Fibroblast of villous mesenchyme (primary cell): ENCODE results near the gene TLR8. TPM values are rescaled to one million over a fixed set of nuclear protein-coding genes. Genes with fewer than 3 reads are reported as not detected.

Experiments
- DNase-seq: peaks from one replicate; pipeline ENCODE4 v3.0.0-alpha.2; 2010; ENCODE audit warnings: low read depth
- H3K4me3 ChIP-seq: 2 replicates; pipeline ENCODE4 v1.5.1; 2011; ENCODE audit warnings: low read depth, mild to moderate bottlenecking, low read length
- total RNA-seq: library from RNA; depleted of rRNA; stranded (reverse); fragments of >200 nt; gene quantifications from 2 replicates; pipeline ENCODE4 v1.2.3, GENCODE V29; 2012
- TF ChIP-seq, protein P1 (sequence below): IDR thresholded peaks from 2 replicates; pipeline ENCODE4 v1.5.1; 2012; ENCODE audit warnings: low read depth, mild to moderate bottlenecking, low read length; ENCODE audit not compliant: insufficient read depth

The TLR8 gene
- total RNA-seq, 1 donor: not detected

DNA sequence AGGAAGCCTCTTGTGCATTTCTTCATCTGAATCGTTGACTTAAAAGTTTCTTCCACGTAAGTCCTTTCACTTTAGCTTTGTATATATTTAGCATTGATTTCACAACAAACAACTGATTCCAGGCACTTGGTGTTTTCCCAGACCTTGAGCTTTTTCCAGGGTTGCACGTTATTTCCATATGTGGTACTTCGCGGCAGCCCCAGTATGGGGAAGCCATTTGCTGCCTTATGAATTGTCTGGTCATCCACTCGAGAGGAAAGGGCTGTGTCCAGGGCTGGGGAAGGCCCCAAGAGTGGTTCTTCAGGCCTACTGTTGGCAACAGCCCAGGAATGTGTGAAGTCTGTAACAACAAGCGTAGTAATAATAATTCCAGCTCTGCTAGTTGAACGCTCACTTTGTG, 2.8 kb upstream of the TLR8 start:
- peak; percentile 78 for DNase-seq
- H3K4me3 ChIP-seq: no peak overlapping the region
- TF ChIP-seq, protein P1, sequence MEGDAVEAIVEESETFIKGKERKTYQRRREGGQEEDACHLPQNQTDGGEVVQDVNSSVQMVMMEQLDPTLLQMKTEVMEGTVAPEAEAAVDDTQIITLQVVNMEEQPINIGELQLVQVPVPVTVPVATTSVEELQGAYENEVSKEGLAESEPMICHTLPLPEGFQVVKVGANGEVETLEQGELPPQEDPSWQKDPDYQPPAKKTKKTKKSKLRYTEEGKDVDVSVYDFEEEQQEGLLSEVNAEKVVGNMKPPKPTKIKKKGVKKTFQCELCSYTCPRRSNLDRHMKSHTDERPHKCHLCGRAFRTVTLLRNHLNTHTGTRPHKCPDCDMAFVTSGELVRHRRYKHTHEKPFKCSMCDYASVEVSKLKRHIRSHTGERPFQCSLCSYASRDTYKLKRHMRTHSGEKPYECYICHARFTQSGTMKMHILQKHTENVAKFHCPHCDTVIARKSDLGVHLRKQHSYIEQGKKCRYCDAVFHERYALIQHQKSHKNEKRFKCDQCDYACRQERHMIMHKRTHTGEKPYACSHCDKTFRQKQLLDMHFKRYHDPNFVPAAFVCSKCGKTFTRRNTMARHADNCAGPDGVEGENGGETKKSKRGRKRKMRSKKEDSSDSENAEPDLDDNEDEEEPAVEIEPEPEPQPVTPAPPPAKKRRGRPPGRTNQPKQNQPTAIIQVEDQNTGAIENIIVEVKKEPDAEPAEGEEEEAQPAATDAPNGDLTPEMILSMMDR: no peak

DNA sequence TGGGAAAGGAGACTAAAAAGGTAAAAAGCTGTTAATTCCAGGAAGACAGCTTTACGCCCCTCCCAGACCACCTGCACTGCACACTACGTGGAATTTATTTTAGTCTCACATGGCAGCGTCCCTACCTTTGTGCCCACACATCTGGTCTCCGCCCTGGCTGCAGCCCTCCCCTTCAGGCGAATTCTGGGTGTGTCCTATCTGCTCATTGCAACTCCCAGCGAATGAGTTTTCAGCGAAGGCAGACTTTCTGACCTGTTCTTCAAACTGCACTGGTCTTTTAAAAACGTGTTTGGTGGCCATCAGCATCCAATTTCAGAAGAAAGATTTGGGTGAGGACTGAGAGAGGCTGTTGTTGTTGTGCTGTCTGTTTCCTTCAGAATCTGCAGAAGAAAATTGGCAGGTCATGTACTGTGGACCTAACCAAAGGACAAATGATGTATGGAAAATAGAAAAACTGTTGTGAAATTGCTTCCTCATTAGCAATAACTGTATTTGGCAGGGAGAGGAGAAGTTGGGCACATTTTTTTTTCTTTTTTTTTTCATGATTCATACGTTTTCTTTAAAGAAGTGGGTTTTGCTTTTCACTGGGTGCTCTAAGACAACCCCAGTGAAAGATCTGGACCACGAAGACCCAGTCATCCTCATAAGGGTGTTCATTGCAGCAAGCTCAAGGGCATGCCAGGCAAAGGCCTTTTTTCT, 4.2 kb downstream of the TLR8 start:
- no peak for DNase-seq
- TF ChIP-seq, protein P1: no peak

DNA sequence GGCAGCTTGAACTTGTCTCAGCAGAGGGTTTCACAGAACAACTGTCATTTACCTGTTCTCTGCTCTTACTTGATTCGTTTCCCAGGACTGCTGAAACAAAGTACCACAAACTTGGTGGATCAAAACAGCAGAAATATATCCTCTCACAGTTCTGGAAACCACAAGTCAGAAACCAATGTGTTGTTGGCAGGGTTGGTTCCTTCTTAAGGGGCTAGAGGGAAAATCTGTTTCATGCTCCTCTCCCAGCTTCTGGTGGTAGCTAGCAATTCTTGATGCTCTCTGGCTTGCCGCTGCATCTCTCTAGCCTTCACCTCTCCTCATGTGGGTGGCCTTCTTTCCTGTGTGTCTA, 4.7 kb downstream of the TLR8 start:
- no peak for DNase-seq
- H3K4me3 ChIP-seq: no peak overlapping the region
- TF ChIP-seq, protein P1: no peak

More for the DNA sequence above, 4.2 kb downstream of the TLR8 start:
- no peak overlapping the region for H3K4me3 ChIP-seq

DNA sequence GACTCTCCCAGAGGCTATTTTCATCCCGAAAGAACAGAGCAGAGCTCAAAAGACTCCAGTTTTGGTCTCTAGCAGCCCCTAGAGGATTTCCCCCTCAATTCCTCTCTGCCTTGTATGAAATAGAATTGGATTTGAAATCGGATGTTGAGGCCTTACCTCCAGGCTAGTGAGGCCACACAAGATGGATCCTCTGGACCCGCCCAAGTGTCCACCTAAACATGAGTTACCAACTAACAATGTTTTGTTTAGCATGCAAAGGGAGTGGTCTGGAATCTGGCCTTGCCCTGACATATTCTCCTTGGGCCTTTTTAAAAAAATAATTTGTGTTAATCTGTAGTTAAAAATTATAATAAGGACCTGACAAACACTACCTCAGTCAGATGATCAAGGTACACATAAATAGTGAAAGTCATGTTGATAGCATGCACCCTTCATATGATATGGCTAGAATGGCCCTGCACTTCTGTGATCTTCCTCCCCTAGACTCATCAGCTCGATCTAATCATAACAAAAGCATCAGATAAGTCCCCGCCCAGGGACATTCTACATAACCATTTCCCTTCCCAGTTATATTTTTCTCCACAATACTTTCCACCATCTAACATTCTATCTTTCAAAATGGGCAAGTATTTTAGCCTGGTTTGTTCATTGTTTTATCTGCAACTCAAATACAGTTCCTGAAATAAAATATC, 6.5 kb downstream of the TLR8 start:
- no peak overlapping the region for H3K4me3 ChIP-seq
- DNase-seq: no peak
- TF ChIP-seq, protein P1: no peak

DNA sequence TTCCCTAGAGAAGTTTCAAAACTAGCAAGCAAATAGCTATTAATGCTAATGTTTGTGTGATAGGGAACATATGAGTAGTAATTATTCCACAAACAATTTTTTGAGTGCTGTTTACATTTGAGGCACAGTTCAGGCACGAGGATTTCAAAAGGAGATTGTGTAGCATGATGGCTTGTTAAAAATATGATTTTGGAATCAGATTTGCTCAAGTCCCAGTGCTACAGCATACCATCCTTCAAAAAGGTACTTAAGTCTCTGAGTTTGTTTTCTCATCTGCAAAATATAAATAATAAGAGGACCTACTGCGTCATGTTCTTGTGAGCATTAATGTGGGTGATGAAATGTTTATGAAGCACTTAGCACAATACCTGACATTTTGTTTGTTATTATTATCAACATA, 11.3 kb downstream of the TLR8 start:
- DNase-seq: no peak
- TF ChIP-seq, protein P1: no peak
- no peak overlapping the region for H3K4me3 ChIP-seq

DNA sequence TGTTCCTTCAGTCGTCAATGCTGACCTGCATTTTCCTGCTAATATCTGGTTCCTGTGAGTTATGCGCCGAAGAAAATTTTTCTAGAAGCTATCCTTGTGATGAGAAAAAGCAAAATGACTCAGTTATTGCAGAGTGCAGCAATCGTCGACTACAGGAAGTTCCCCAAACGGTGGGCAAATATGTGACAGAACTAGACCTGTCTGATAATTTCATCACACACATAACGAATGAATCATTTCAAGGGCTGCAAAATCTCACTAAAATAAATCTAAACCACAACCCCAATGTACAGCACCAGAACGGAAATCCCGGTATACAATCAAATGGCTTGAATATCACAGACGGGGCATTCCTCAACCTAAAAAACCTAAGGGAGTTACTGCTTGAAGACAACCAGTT, 12.6 kb downstream of the TLR8 start:
- TF ChIP-seq, protein P1: no peak
- no peak overlapping the region for H3K4me3 ChIP-seq
- no peak for DNase-seq
